GM12872 (cell line): ENCODE data around the gene AKNA.

ENCODE experiments used
- TF ChIP-seq, protein P1 (sequence below): IDR thresholded peaks from 3 replicates; pipeline ENCODE4 v1.5.1; 2011; ENCODE audit warnings: low read depth, mild to moderate bottlenecking, low read length, moderate library complexity; ENCODE audit not compliant: insufficient read depth

Gene AKNA

DNA sequence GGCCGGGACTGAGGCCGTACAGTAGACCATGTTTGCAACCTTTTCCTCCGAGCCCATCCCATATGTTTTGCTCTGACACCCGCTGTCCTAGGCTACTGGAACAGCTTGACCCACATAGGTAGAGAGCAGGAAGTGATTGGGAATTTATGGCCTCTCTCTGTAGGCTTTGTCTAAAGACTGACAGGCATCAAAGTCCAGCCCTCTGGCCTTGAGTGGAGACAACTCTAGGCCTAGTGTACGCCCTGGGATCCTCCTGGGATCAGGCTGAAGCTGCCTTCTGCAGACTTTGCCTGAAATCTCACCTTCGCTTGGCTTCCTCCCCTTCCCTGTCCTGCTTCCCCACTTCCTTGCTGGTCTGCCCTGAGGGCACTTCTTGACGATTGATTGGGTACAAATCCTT lies 13.6 kb upstream of the AKNA start:
- TF ChIP-seq, protein P1, sequence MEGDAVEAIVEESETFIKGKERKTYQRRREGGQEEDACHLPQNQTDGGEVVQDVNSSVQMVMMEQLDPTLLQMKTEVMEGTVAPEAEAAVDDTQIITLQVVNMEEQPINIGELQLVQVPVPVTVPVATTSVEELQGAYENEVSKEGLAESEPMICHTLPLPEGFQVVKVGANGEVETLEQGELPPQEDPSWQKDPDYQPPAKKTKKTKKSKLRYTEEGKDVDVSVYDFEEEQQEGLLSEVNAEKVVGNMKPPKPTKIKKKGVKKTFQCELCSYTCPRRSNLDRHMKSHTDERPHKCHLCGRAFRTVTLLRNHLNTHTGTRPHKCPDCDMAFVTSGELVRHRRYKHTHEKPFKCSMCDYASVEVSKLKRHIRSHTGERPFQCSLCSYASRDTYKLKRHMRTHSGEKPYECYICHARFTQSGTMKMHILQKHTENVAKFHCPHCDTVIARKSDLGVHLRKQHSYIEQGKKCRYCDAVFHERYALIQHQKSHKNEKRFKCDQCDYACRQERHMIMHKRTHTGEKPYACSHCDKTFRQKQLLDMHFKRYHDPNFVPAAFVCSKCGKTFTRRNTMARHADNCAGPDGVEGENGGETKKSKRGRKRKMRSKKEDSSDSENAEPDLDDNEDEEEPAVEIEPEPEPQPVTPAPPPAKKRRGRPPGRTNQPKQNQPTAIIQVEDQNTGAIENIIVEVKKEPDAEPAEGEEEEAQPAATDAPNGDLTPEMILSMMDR, result no peak

- TF ChIP-seq, protein P1, result no peak
These were observed 13.0 kb upstream of the AKNA start for GRCh38 chr9:114400772-114401171.

GRCh38 chr9:114400219-114400618 lies 12.4 kb upstream of the AKNA start:
- TF ChIP-seq, protein P1, result no peak

- TF ChIP-seq, protein P1, result no peak
These were observed 11.6 kb upstream of the AKNA start for GRCh38 chr9:114399381-114399780.

- TF ChIP-seq, protein P1, result no peak
These were observed 10.2 kb upstream of the AKNA start for GRCh38 chr9:114397848-114398605.

DNA sequence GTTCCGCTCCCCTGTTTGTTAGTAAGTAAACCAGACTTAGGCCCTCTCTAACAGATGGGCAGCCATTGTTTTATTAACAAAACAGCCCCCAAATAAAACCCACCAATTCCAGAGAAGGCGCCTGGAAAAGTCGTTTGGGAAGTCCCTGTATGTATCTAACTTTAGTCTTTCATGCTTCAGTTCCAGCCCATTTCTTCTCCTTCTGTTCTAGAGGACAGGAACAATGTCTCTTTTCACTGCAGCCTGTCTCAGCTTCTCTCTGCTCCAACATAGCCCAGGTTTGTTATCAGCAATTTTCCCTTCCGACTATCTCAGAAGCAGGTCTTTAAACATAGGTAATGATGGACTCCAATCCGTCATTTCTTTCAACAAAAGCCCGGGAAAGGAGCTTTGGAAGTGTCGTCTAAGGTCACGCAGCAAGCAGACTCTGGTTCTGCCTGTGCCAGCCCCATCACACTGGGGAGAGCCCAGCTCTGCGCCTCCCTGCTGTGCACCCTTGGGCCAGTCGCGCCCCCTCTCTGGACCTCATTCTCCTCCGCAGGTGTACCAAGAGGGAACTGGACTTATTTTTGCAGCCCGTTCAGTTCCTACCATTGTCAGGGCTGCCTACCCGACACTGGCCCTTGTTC lies 9.6 kb upstream of the AKNA start:
- TF ChIP-seq, protein P1, result no peak

DNA sequence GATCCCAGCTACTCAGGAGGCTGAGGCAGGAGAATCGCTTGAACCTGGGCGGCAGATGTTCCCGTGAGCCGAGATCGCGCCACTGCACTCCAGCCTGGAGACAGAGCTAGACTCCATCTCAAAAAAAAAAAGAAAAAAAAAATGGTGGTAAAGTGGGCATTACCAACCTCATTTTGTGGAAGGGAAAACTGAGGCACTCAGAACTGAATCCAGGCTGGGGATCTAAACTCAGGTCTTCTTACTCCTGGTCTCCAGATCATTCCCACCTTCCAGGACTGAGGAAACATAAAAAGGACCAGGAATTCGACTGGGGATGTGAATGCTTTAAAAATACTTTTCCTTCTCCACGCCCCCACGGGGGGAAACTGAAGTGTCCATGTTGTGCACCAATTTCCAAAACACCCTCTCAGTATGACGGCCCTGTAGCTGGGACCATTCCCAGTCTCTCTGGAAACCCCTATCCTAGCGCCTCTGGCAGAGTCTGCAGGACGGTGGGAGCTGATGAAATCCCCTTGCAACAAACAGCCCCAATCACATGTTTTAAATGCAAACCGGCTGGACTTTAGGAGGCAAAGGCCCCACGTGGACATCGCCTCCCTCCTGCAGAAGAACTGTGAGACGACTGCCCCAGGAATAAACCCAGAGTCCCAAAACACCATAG lies 8.9 kb upstream of the AKNA start:
- TF ChIP-seq, protein P1, result no peak
